HCT116 (cell line): ENCODE results near the gene PXDN. TPM values are rescaled to one million over a fixed set of nuclear protein-coding genes. Genes with fewer than 3 reads are reported as not detected.

ENCODE experiments used
- ATAC-seq: fragments of 200-7000 bp; cut with Tn5 transposase; 2 replicates; pipeline ENCODE4 v1.9.1; 2020; ENCODE audit warnings: mild to moderate bottlenecking, moderate library complexity
- BruUV-seq: library from RNA; stranded (reverse); fragments of 400-500 nt; replicated peaks from 2 replicates; lab custom pipeline; 2021; lab: Mats Ljungman, UMichigan
- CTCF ChIA-PET: fragments of 300-600 bp; sonication (Branson Sonifier 250); formaldehyde crosslinking; loops from one replicate; lab custom pipeline; 2021; ENCODE audit warnings: antibody characterized with exemption; lab: Charles Lee
- POLR2A ChIA-PET: fragments of 300-600, 350-600 bp; sonication (Branson Sonifier 250); formaldehyde crosslinking; loops from one replicate; lab custom pipeline; 2021; ENCODE audit warnings: antibody characterized with exemption; lab: Charles Lee
- RAD21 ChIA-PET, 2 experiments: fragments of 300-600 bp; sonication (Branson Sonifier 250); formaldehyde crosslinking; loops; one replicate each; lab custom pipeline; 2023; ENCODE audit warnings: low total read pairs in 2 of 2; ENCODE audit not compliant: uncharacterized antibody in 2 of 2, unreplicated experiment in 2 of 2, low non-redundant PET in 1 of 2; lab: Charles Lee
- DNase-seq: peaks from one replicate; pipeline ENCODE4 v3.0.0-alpha.2; 2010; ENCODE audit warnings: low read depth, low spot score
- H2AFZ ChIP-seq: fragments of 200-600 bp; shearing (Covaris generic), sonication (generic); 2 replicates; pipeline ENCODE4 v1.6.1; 2017; ENCODE audit warnings: low read depth, mixed run types, mixed read lengths, antibody characterized with exemption, low read length; ENCODE audit not compliant: poor library complexity, severe bottlenecking
- H3K27ac ChIP-seq: 2 replicates; pipeline ENCODE4 v1.5.1; 2012; ENCODE audit warnings: low read depth, low read length
- H3K27me3 ChIP-seq: fragments of 200-600 bp; sonication (generic); 2 replicates; pipeline ENCODE4 v1.6.1; 2016; ENCODE audit warnings: mixed run types, low read length, mixed read lengths; ENCODE audit not compliant: insufficient read depth
- H3K36me3 ChIP-seq, 2 experiments: fragments of 200-500 bp in 1 of 2; fragments of 200-600 bp in 1 of 2; sonication (Bioruptor generic) in 1 of 2; sonication (generic) in 1 of 2; 2 replicates each; pipeline versions ENCODE4 v1.5.1 to v1.6.1; 2014 to 2016; ENCODE audit warnings: low read length in 2 of 2, inconsistent platforms in 1 of 2, mixed read lengths in 1 of 2, mixed run types in 1 of 2; ENCODE audit not compliant: insufficient read depth in 2 of 2, control insufficient read depth in 1 of 2
- H3K4me1 ChIP-seq, 2 experiments: fragments of 200-600 bp in 1 of 2; sonication (generic) in 1 of 2; 2 replicates each; pipeline versions ENCODE4 v1.5.1 to v1.6.1; 2012 to 2017; ENCODE audit warnings: low read length in 2 of 2, inconsistent platforms in 1 of 2, mild to moderate bottlenecking in 1 of 2, mixed read lengths in 1 of 2, mixed run types in 1 of 2, moderate library complexity in 1 of 2; ENCODE audit not compliant: insufficient read depth in 2 of 2, control insufficient read depth in 1 of 2
- H3K4me2 ChIP-seq: fragments of 200-600 bp; sonication (generic); 2 replicates; pipeline ENCODE4 v1.6.1; 2017; ENCODE audit warnings: mixed run types, low read length, mixed read lengths
- H3K4me3 ChIP-seq, 2 experiments: fragments of 200-600 bp in 1 of 2; sonication (generic) in 1 of 2; replicated peaks in 1 of 2; 2 replicates each; pipeline ENCODE4 v1.5.1; 2011 to 2016; ENCODE audit warnings: low read length in 2 of 2, control low read depth in 1 of 2, low read depth in 1 of 2, mild to moderate bottlenecking in 1 of 2, mixed read lengths in 1 of 2, mixed run types in 1 of 2
- H3K79me2 ChIP-seq: fragments of 200-600 bp; sonication (generic); 2 replicates; pipeline ENCODE4 v1.6.1; 2017; ENCODE audit warnings: mild to moderate bottlenecking, mixed run types, low read length, moderate library complexity, mixed read lengths; ENCODE audit not compliant: insufficient read depth
- H3K9ac ChIP-seq: fragments of 200-600 bp; sonication (generic); 2 replicates; pipeline ENCODE4 v1.6.1; 2016; ENCODE audit warnings: low read length, mixed read lengths
- H3K9me2 ChIP-seq: fragments of 200-600 bp; sonication (generic), shearing (Covaris generic); 2 replicates; pipeline ENCODE4 v1.6.1; 2017; ENCODE audit warnings: mixed run types, mild to moderate bottlenecking, moderate library complexity; ENCODE audit not compliant: insufficient read depth
- H3K9me3 ChIP-seq, 2 experiments: fragments of 200-500 bp in 1 of 2; fragments of 200-600 bp in 1 of 2; sonication (Bioruptor generic) in 1 of 2; sonication (generic) in 1 of 2; 2 replicates each; pipeline ENCODE4 v1.6.1; 2014 to 2017; ENCODE audit warnings: low read length in 2 of 2, mixed read lengths in 2 of 2, inconsistent platforms in 1 of 2, low read depth in 1 of 2, mild to moderate bottlenecking in 1 of 2, mixed run types in 1 of 2, moderate library complexity in 1 of 2; ENCODE audit not compliant: control insufficient read depth in 1 of 2, insufficient read depth in 1 of 2
- H4K20me1 ChIP-seq: fragments of 200-600 bp; sonication (generic), shearing (Covaris generic); 2 replicates; pipeline ENCODE4 v1.6.1; 2017; ENCODE audit warnings: mixed run types, mild to moderate bottlenecking, moderate library complexity; ENCODE audit not compliant: insufficient read depth
- ATF3 ChIP-seq: IDR thresholded peaks from 2 replicates; pipeline ENCODE4 v1.6.1; 2012
- CBX3 ChIP-seq: IDR thresholded peaks from 2 replicates; pipeline ENCODE4 v1.6.1; 2012; ENCODE audit warnings: low read depth
- CEBPB ChIP-seq: IDR thresholded peaks from 2 replicates; pipeline ENCODE4 v1.6.1; 2012; ENCODE audit warnings: low read depth
- EGR1 ChIP-seq: IDR thresholded peaks from 2 replicates; pipeline ENCODE4 v1.6.1; 2012; ENCODE audit warnings: low read depth
- ELF1 ChIP-seq: IDR thresholded peaks from 2 replicates; pipeline ENCODE4 v1.6.1; 2012; ENCODE audit warnings: low read depth, borderline replicate concordance
- FOSL1 ChIP-seq: IDR thresholded peaks from 2 replicates; pipeline ENCODE4 v1.6.1; 2012; ENCODE audit warnings: low read depth
- JUND ChIP-seq: IDR thresholded peaks from 2 replicates; pipeline ENCODE4 v1.6.1; 2012
- MAX ChIP-seq: IDR thresholded peaks from 2 replicates; pipeline ENCODE4 v1.6.1; 2012
- POLR2A ChIP-seq: IDR thresholded peaks from 2 replicates; pipeline ENCODE4 v1.7.0; 2011; ENCODE audit warnings: borderline replicate concordance; ENCODE audit not compliant: insufficient read depth, insufficient read length; ENCODE audit errors: extremely low read depth
- POLR2AphosphoS5 ChIP-seq: IDR thresholded peaks from 2 replicates; pipeline ENCODE4 v1.6.1; 2011; ENCODE audit warnings: mild to moderate bottlenecking, low read depth, low read length, moderate library complexity
- RAD21 ChIP-seq: IDR thresholded peaks from 2 replicates; pipeline ENCODE4 v1.6.1; 2012; ENCODE audit warnings: low read depth, mild to moderate bottlenecking
- SIN3A ChIP-seq: IDR thresholded peaks from 2 replicates; pipeline ENCODE4 v1.6.1; 2012; ENCODE audit warnings: low read depth
- SP1 ChIP-seq: IDR thresholded peaks from 2 replicates; pipeline ENCODE4 v1.6.1; 2012; ENCODE audit warnings: low read depth
- SRF ChIP-seq: IDR thresholded peaks from 2 replicates; pipeline ENCODE4 v1.6.1; 2012; ENCODE audit warnings: low read depth
- TCF7L2 ChIP-seq: IDR thresholded peaks from 2 replicates; pipeline ENCODE4 v1.7.0; 2011; ENCODE audit warnings: borderline replicate concordance, inconsistent platforms; ENCODE audit not compliant: insufficient read depth, insufficient read length; ENCODE audit errors: extremely low read depth
- YY1 ChIP-seq: IDR thresholded peaks from 2 replicates; pipeline ENCODE4 v1.6.1; 2011; ENCODE audit warnings: low read length, low read depth, moderate library complexity, mild to moderate bottlenecking; ENCODE audit not compliant: insufficient replicate concordance; ENCODE audit errors: extremely low read depth
- ZBTB33 ChIP-seq: IDR thresholded peaks from 2 replicates; pipeline ENCODE4 v1.6.1; 2011; ENCODE audit warnings: mild to moderate bottlenecking, low read length, moderate library complexity; ENCODE audit not compliant: insufficient replicate concordance; ENCODE audit errors: extremely low read depth
- ZFX ChIP-seq: fragments of 450-650 bp; IDR thresholded peaks from 2 replicates; pipeline ENCODE4 v1.6.1; 2017
- ZNF274 ChIP-seq: fragments of 200-500 bp; sonication (Bioruptor generic); IDR thresholded peaks from 2 replicates; pipeline ENCODE4 v1.6.1; 2014; ENCODE audit warnings: mild to moderate bottlenecking, low read depth, low read length, inconsistent platforms
- intact Hi-C: fragments of 100-400 bp; cut with micrococcal nuclease; formaldehyde crosslinking; loops from 2 replicates; pipeline ENCODE4 v1.10.0; 2022
- total RNA-seq: library from RNA; stranded (reverse); gene quantifications from one replicate; pipeline ENCODE4 v1.2.1, GENCODE V29; 2021; ENCODE audit not compliant: unreplicated experiment

PXDN gene
- total RNA-seq, 1 experiment from 2014 or later: 10.7 TPM

DNA sequence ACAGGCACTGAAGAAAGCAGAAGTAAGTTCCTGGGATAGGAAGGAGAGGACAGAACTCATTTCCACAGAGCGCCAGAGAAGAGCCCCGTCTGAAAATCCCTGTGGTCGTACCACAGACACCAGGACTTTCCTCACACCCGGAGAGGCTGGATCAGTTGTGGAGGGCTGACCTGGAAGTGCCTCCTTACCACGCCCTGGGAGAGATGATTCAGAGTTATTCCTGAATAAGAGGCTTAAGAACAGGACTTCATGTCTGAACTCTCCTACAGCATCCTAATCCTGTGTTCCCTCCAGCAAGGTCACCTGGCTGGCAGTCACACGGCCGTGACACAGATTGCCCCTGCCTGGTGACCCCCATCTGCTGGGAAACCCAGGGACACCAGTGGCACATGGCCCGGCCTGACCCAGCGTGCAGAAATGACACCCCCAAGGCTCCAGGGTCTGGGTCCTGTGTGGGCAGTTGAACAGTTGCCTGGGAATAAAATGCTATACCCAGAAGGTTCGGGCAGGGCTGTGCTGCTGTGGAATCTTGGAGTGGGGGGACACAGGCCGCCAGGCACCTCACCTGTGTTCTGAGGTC is 105.9 kb downstream of the PXDN start:
- no peak for DNase-seq
- no peak overlapping the region for H3K27ac ChIP-seq

More for the DNA sequence above, 105.9 kb downstream of the PXDN start:
- no peak overlapping the region for H3K4me2 ChIP-seq
- no TSS peak for BruUV-seq
- H3K27me3 ChIP-seq: no peaks in the 10 kb centered on the region
- ATAC-seq: no peak
- no peak overlapping the region for H2AFZ ChIP-seq
- CTCF ChIA-PET: no interaction called here
- RAD21 ChIA-PET: no interaction called here
- intact Hi-C loops: no loop called here
- no peaks in the 10 kb centered on the region for H3K36me3 ChIP-seq
- no peaks in the 10 kb centered on the region for H3K9me3 ChIP-seq
- no peak overlapping the region for H3K4me3 ChIP-seq
- H4K20me1 ChIP-seq: no peaks in the 10 kb centered on the region
- H3K79me2 ChIP-seq: no peaks in the 10 kb centered on the region
- no peaks in the 10 kb centered on the region for H3K9me2 ChIP-seq
- no peak overlapping the region for H3K9ac ChIP-seq
- TF ChIP-seq SIN3A: no peak
- TF ChIP-seq YY1: no peak
- no peak for TF ChIP-seq POLR2AphosphoS5
- no peak for TF ChIP-seq ZNF274
- no peak for TF ChIP-seq JUND
- TF ChIP-seq TCF7L2: no peak
- no peak for TF ChIP-seq ELF1
- no peak for TF ChIP-seq ZFX
- TF ChIP-seq EGR1: no peak
- TF ChIP-seq ZBTB33: no peak
- no peak for TF ChIP-seq MAX
- no peak for TF ChIP-seq RAD21
- no peak for TF ChIP-seq FOSL1
- no peak for TF ChIP-seq SRF
- no peak for TF ChIP-seq CEBPB
- no peak for TF ChIP-seq POLR2A
- no peak for TF ChIP-seq ATF3
- no peak for TF ChIP-seq SP1
- TF ChIP-seq CBX3: no peak
- POLR2A ChIA-PET: no interaction called here
- no peaks in the 10 kb centered on the region; a peak in 1 of 4 replicates for H3K4me1 ChIP-seq
